T-cell (primary cell): ENCODE data around the gene IL32. TPM values are rescaled to one million over a fixed set of nuclear protein-coding genes. Genes with fewer than 3 reads are reported as not detected.
"Not testable (repeated sequence)": the region's sequence is repeated elsewhere in the genome, so short reads cannot be mapped to it uniquely, and the experiment has no call there.

Experiments
- ATAC-seq, 4 experiments: fragments of 200-7000 bp in 3 of 4; fragments of 150-1000 bp in 1 of 4; cut with Tn5 transposase; replicated peaks in 1 of 4; 1 replicate in 3 of 4; 2 replicates in 1 of 4; pipeline ENCODE4 v1.10.0; 2021; ENCODE audit warnings: moderate library complexity in 3 of 4, mild to moderate bottlenecking in 2 of 4, moderate number of reproducible peaks in 1 of 4
- CTCF ChIA-PET, 2 donors: fragments of 300-600 bp; sonication (Branson Sonifier 250); formaldehyde crosslinking; loops; one replicate each; lab custom pipeline; 2022; ENCODE audit warnings: antibody characterized with exemption in 2 of 2; lab: Charles Lee
- POLR2A ChIA-PET, 2 donors: fragments of 300-600 bp; sonication (Branson Sonifier 250); formaldehyde crosslinking; loops; one replicate each; lab custom pipeline; 2022; ENCODE audit warnings: antibody characterized with exemption in 2 of 2; lab: Charles Lee
- DNase-seq, 35 experiments: peaks; one replicate each; pipeline versions ENCODE4 v3.0.0 to v3.0.0-alpha.2; 2013 to 2023
- H3K27ac ChIP-seq: one replicate; pipeline ENCODE4 v1.5.1; 2013; ENCODE audit warnings: low read length
- H3K27me3 ChIP-seq, 2 experiments: replicated peaks in 1 of 2; 1 replicate in 1 of 2; 2 replicates in 1 of 2; pipeline versions ENCODE4 v1.6.1 to v1.7.0; 2013; ENCODE audit warnings: low read length in 1 of 2, mixed read lengths in 1 of 2; ENCODE audit not compliant: control insufficient read depth in 2 of 2, insufficient read depth in 2 of 2; ENCODE audit errors: extremely low read depth in 1 of 2
- H3K36me3 ChIP-seq, 2 donors: 1 replicate in 1 of 2; 2 replicates in 1 of 2; pipeline versions ENCODE4 v1.6.1 to v1.7.0; 2013; ENCODE audit warnings: low read length in 1 of 2; ENCODE audit not compliant: control insufficient read depth in 2 of 2, insufficient read depth in 1 of 2; ENCODE audit errors: extremely low read depth in 1 of 2
- H3K4me1 ChIP-seq, 2 experiments: 1 replicate in 1 of 2; 2 replicates in 1 of 2; pipeline versions ENCODE4 v1.6.1 to v1.7.0; 2013; ENCODE audit warnings: low read length in 2 of 2, mixed read lengths in 1 of 2; ENCODE audit not compliant: insufficient read depth in 2 of 2, control insufficient read depth in 1 of 2; ENCODE audit errors: extremely low read depth in 1 of 2
- H3K4me3 ChIP-seq, 2 donors: 1 replicate in 1 of 2; 2 replicates in 1 of 2; pipeline versions ENCODE4 v1.5.1 to v1.7.0; 2013; ENCODE audit warnings: mild to moderate bottlenecking in 2 of 2, low read length in 1 of 2, moderate library complexity in 1 of 2; ENCODE audit not compliant: control insufficient read depth in 1 of 2; ENCODE audit errors: extremely low read depth in 1 of 2
- H3K9me3 ChIP-seq: 2 replicates; pipeline ENCODE4 v1.7.0; 2013
- H3K27ac Mint-ChIP-seq, 2 donors: one replicate each; pipeline ENCODE4 v1.8.0; 2020 to 2021; ENCODE audit warnings: mild to moderate bottlenecking in 2 of 2, mixed read lengths in 2 of 2
- H3K27me3 Mint-ChIP-seq, 2 donors: one replicate each; pipeline ENCODE4 v1.8.0; 2021 to 2022; ENCODE audit warnings: mixed read lengths in 2 of 2
- H3K36me3 Mint-ChIP-seq: one replicate; pipeline ENCODE4 v1.8.0; 2021; ENCODE audit warnings: mixed read lengths
- H3K4me1 Mint-ChIP-seq, 3 donors: one replicate each; pipeline ENCODE4 v1.8.0; 2020 to 2022; ENCODE audit warnings: mixed read lengths in 3 of 3, mild to moderate bottlenecking in 1 of 3
- H3K4me3 Mint-ChIP-seq, 3 donors: one replicate each; pipeline ENCODE4 v1.8.0; 2020 to 2022; ENCODE audit warnings: mild to moderate bottlenecking in 3 of 3, mixed read lengths in 3 of 3, moderate library complexity in 3 of 3
- H3K9me3 Mint-ChIP-seq, 3 donors: one replicate each; pipeline ENCODE4 v1.8.0; 2020 to 2022; ENCODE audit warnings: mixed read lengths in 3 of 3
- WGBS: methylation state at CpG from one replicate; pipeline ENCODE4 v1.1.5; 2013; ENCODE audit warnings: missing lambda C conversion rate; ENCODE audit not compliant: insufficient coverage; 5-methylcytosine and 5-hydroxymethylcytosine counted together
- total RNA-seq, 35 experiments: library from RNA in 6 of 35; stranded (reverse) in 6 of 35; fragments of 120-200 nt in 1 of 35; gene quantifications; one replicate each; pipeline versions ENCODE4 v1.2.1 to v1.2.4 and lab custom pipeline; 2013 to 2026

Gene IL32
- total RNA-seq, 5 donors from 2014 or later (not counting 1 experiment from before 2014, with no cell fraction given), result 736 to 1,200 (median 999) TPM

DNA sequence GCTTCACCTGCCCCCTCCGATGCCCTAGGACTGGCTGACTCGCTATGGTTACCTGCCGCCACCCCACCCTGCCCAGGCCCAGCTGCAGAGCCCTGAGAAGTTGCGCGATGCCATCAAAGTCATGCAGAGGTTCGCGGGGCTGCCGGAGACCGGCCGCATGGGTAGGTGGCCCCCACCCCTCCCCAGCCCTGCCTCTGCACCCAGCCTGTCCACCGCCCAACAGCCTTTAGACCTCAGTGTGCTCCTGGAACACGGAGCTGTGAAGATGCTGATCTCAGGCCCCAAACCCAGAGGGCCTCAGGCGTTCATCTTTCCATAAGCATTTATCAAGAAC, 18.1 kb upstream of the IL32 start:
- H3K27me3 ChIP-seq, result peaks cover 3 to 68% of the 10 kb centered on the region in 2 experiments
- ATAC-seq, result no peak

DNA sequence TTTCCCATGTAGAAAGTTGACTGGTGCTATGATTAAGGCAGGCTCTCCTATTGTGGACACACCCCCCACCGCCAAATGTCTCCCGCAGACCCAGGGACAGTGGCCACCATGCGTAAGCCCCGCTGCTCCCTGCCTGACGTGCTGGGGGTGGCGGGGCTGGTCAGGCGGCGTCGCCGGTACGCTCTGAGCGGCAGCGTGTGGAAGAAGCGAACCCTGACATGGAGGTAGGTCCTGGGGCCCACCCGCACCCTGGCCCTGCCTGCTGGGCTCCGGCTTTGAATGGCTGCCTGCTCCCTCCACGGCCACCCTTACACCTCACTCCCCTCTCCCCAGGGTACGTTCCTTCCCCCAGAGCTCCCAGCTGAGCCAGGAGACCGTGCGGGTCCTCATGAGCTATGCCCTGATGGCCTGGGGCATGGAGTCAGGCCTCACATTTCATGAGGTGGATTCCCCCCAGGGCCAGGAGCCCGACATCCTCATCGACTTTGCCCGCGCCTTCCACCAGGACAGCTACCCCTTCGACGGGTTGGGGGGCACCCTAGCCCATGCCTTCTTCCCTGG, 15.4 kb upstream of the IL32 start:
- H3K36me3 ChIP-seq, result peaks cover 0 to 3% of the 10 kb centered on the region in 2 donors
- Mint-ChIP-seq H3K27ac (no peak overlapping the region), H3K9me3 (no peaks in the 10 kb centered on the region), H3K36me3 (peaks cover 10% of the 10 kb centered on the region), H3K4me3 (no peak overlapping the region), H3K27me3 (peaks cover 4 to 11% of the 10 kb centered on the region in 2 donors), H3K4me1 (peaks cover 26 to 44% (median 40%) of the 10 kb centered on the region in 3 donors)
- CTCF ChIA-PET, result interaction anchor here in 1 of 2 donors (0.5 kb wide), 1 partner anchor 22 kb away, joined by 4 read pairs; no protein-coding TSS in a partner anchor
- peaks cover 3 to 41% of the 10 kb centered on the region in 2 experiments for H3K4me1 ChIP-seq
- ATAC-seq, result no peak
- H3K27me3 ChIP-seq, result peaks cover 0 to 42% of the 10 kb centered on the region in 2 experiments
- no peak overlapping the region for H3K27ac ChIP-seq
- WGBS, result 91% methylated on average over 24 of the region's 26 CpGs
- POLR2A ChIA-PET, result interaction anchor here in 1 of 2 donors (0.6 kb wide), 1 partner anchor 21 kb away, joined by 3 read pairs; no protein-coding TSS in a partner anchor
- no peak overlapping the region for H3K4me3 ChIP-seq
- no peaks in the 10 kb centered on the region for H3K9me3 ChIP-seq
- no peak for DNase-seq

More for the DNA sequence above, 18.1 kb upstream of the IL32 start:
- Mint-ChIP-seq H3K36me3 (no peaks in the 10 kb centered on the region), H3K4me1 (peaks cover 18 to 38% (median 33%) of the 10 kb centered on the region in 3 donors), H3K9me3 (no peaks in the 10 kb centered on the region), H3K27me3 (peaks cover 18 to 37% of the 10 kb centered on the region in 2 donors), H3K27ac (no peak overlapping the region), H3K4me3 (peak overlapping the region; percentile 36 to 77 (median 56))
- H3K4me3 ChIP-seq, result no peak overlapping the region
- peaks cover 0 to 36% of the 10 kb centered on the region in 2 experiments for H3K4me1 ChIP-seq
- CTCF ChIA-PET, result interaction anchor here in 1 of 2 donors (0.6 kb wide), 1 partner anchor 46 kb away, joined by 4 read pairs; no protein-coding TSS in a partner anchor
- H3K36me3 ChIP-seq, result no peaks in the 10 kb centered on the region
- POLR2A ChIA-PET, result no interaction called here
- no peaks in the 10 kb centered on the region for H3K9me3 ChIP-seq
- H3K27ac ChIP-seq, result no peak overlapping the region
- no peak for DNase-seq
- 35% methylated on average over 12 of the region's 13 CpGs for WGBS

DNA sequence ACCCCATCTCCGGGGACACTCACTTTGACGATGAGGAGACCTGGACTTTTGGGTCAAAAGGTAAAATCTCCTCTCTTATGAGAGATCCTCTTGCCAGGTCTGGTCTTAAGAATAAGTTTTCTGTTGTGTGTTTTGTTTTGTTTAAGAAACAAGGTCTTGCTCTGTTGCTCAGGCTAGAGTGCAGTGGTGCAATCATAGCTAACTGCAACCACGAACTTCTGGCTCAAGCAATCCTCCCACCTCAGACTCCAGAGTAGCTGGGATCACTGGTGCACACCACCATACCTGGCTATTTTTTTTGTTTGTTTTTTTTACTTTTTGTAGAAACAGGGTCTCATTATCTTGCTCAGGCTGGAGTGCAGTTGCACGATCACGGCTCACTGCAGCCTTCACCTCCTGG, 15.0 kb upstream of the IL32 start:
- ChIA-PET POLR2A (no interaction called here), CTCF (interaction anchor here in 1 of 2 donors (0.6 to 1.6 kb wide), 2 partner anchors 67 to 79 kb away, joined by 4 read pairs; no protein-coding TSS in a partner anchor)
- Mint-ChIP-seq H3K4me3 (no peak overlapping the region), H3K27ac (no peak overlapping the region), H3K4me1 (peaks cover 26 to 44% (median 40%) of the 10 kb centered on the region in 3 donors), H3K36me3 (peaks cover 13% of the 10 kb centered on the region), H3K9me3 (no peaks in the 10 kb centered on the region), H3K27me3 (peaks cover 0 to 7% of the 10 kb centered on the region in 2 donors)
- WGBS, result no CpG with 5 or more reads among the region's 5 CpGs
- peaks cover 0 to 37% of the 10 kb centered on the region in 2 experiments for H3K27me3 ChIP-seq
- ATAC-seq, result no peak
- no peak overlapping the region for H3K4me3 ChIP-seq
- no peaks in the 10 kb centered on the region for H3K9me3 ChIP-seq
- H3K27ac ChIP-seq, result no peak overlapping the region
- peaks cover 2 to 4% of the 10 kb centered on the region in 2 donors for H3K36me3 ChIP-seq
- H3K4me1 ChIP-seq, result peaks cover 7 to 41% of the 10 kb centered on the region in 2 experiments
- DNase-seq, result no peak

DNA sequence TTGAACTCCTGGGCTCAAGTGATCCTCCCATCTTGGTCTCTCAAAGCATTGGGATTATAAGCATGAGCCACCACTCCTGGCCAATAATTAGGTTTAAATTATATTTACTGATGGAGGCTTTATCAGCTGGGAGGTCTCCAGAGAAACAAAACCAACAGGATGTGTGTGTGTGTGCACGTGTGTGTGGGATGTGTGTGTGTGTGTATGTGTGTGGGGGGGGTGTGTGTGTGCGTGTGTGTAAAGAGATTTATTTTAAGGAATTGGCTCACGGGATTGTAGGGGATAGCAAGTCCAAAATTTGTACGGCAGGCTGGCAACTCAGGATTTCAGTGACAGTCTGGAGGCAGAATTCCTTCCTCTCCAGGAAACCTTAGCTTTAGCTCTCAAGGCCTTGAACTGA, 14.4 kb upstream of the IL32 start:
- Histone ChIP-seq H3K9me3 (no peaks in the 10 kb centered on the region), H3K4me1 (peaks cover 8 to 40% of the 10 kb centered on the region in 2 experiments), H3K27ac (no peak overlapping the region), H3K36me3 (peaks cover 2 to 7% of the 10 kb centered on the region in 2 donors), H3K4me3 (no peak overlapping the region), H3K27me3 (peaks cover 0 to 32% of the 10 kb centered on the region in 2 experiments)
- no peaks in the 10 kb centered on the region for H3K9me3 Mint-ChIP-seq
- peaks cover 29 to 47% (median 44%) of the 10 kb centered on the region in 3 donors for H3K4me1 Mint-ChIP-seq
- H3K27me3 Mint-ChIP-seq, result peaks cover 0 to 6% of the 10 kb centered on the region in 2 donors
- DNase-seq (no peak), ATAC-seq (no peak)
- peaks cover 13% of the 10 kb centered on the region for H3K36me3 Mint-ChIP-seq
- H3K27ac Mint-ChIP-seq, result peak overlapping the region; percentile 9 to 55
- no peak overlapping the region for H3K4me3 Mint-ChIP-seq
- ChIA-PET POLR2A (interaction anchor here in 1 of 2 donors (0.6 kb wide), 1 partner anchor 33 kb away, joined by 3 read pairs; no protein-coding TSS in a partner anchor), CTCF (interaction anchor here in 1 of 2 donors (0.6 to 1.6 kb wide), 2 partner anchors 66 to 79 kb away, joined by 4 read pairs; no protein-coding TSS in a partner anchor)
- WGBS, result 25% methylated on average over 1 of the region's 4 CpGs

DNA sequence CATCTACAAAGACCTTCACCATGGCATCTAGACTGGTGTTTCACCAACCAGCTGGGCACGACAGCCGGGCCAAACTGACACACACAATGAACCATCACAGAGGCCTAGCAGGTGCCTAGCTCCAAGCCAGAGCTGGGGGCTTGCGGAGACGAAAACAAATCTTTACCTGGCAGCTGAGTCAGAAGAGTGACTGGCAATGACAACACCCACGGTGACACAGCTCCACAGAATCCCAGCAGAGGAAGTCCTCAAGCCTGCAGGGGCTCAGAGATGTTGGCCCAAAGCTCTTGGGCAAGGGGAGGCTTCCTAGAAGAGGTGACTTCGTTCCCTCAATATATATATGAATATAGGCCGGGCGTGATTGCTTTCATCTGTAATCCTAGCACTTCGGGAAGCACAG, 13.9 kb upstream of the IL32 start:
- ChIA-PET POLR2A (interaction anchor here (0.6 to 0.7 kb wide), 2 partner anchors 32 to 83 kb away, joined by 3 read pairs; partner anchors contain the start of gene ZNF213 (in 1 of the 2)), CTCF (interaction anchor here in 1 of 2 donors (0.6 to 1.6 kb wide), 2 partner anchors 50 to 78 kb away, joined by 3 to 4 read pairs; no protein-coding TSS in a partner anchor)
- peak overlapping the region in 1 of 2 donors; percentile 9 for H3K27ac Mint-ChIP-seq
- ATAC-seq, result no peak
- no peak overlapping the region for H3K4me3 Mint-ChIP-seq
- H3K4me1 Mint-ChIP-seq, result peaks cover 29 to 50% (median 45%) of the 10 kb centered on the region in 3 donors
- Histone ChIP-seq H3K36me3 (peaks cover 2 to 7% of the 10 kb centered on the region in 2 donors), H3K9me3 (no peaks in the 10 kb centered on the region), H3K4me3 (no peak overlapping the region), H3K27me3 (peaks cover 0 to 27% of the 10 kb centered on the region in 2 experiments), H3K27ac (no peak overlapping the region), H3K4me1 (peaks cover 8 to 40% of the 10 kb centered on the region in 2 experiments)
- peaks cover 0 to 6% of the 10 kb centered on the region in 2 donors for H3K27me3 Mint-ChIP-seq
- DNase-seq, result no peak
- WGBS, result 100% methylated on average over 4 of the region's 9 CpGs
- H3K36me3 Mint-ChIP-seq, result peaks cover 13% of the 10 kb centered on the region
- H3K9me3 Mint-ChIP-seq, result no peaks in the 10 kb centered on the region

DNA sequence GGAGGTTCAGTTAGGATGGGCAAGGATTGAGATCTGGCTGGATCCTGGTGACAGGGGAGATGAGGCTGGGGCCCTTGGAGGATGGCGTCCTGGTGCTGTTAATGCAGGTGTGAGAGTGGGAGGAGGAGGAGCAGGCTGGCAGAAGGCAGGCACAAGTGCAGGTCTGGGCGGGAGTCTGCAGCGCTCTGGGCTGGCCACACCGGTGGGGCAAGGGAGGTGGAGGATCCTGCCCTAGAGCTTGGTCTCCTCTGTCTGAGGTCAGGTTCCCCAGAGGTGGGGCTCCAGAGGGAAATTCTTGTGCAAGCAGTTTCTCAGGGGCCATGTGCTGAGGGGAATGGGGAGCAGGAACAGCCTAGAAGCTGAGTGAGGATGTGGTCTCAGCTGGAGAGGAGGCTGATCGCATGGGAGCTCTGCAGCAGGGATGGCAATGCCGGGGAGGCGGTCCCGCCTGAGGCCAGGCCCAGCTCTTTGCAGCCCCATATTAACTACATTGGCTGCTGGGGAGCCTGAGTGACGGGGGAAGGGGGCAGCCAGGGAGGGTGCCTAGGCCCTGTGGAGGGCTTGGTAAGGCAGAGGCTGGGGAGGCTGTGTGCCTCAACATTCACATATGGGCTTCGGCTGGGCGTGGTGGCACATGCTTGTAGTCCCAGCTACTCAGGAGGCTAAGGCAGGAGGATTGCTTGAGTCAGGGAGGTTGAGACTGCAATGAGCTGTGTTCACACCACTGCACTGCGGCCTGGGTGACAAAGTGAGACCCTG, 12.7 kb upstream of the IL32 start:
- DNase-seq, H3K27ac ChIP-seq, H3K4me3 ChIP-seq, H3K9me3 Mint-ChIP-seq, H3K4me3 Mint-ChIP-seq, H3K27me3 Mint-ChIP-seq, H3K36me3 ChIP-seq, POLR2A ChIA-PET, H3K9me3 ChIP-seq, CTCF ChIA-PET: not testable (repeated sequence)
- peaks cover 8 to 43% of the 10 kb centered on the region in 2 experiments for H3K4me1 ChIP-seq
- peak; percentile 38 to 63 (median 52) for ATAC-seq
- H3K27me3 ChIP-seq, result peaks cover 0 to 15% of the 10 kb centered on the region in 2 experiments
- H3K27ac Mint-ChIP-seq, result peak overlapping the region in 1 of 2 donors; percentile 73
- 77% methylated on average over 3 of the region's 12 CpGs for WGBS
- H3K36me3 Mint-ChIP-seq, result peaks cover 13% of the 10 kb centered on the region
- peaks cover 34 to 59% (median 54%) of the 10 kb centered on the region in 3 donors for H3K4me1 Mint-ChIP-seq
